Dedifferentiated amniotic fluid mesenchymal stem cell (primary cell): ENCODE data around the gene FEM1B.

Experiments used
- DNase-seq: peaks from one replicate; pipeline ENCODE4 v3.0.0-alpha.2; 2016; ENCODE audit errors: extremely low spot score

FEM1B gene

GRCh38 chr15:68285259-68285980 is 7.9 kb downstream of the FEM1B start:
- DNase-seq: no peak

DNA sequence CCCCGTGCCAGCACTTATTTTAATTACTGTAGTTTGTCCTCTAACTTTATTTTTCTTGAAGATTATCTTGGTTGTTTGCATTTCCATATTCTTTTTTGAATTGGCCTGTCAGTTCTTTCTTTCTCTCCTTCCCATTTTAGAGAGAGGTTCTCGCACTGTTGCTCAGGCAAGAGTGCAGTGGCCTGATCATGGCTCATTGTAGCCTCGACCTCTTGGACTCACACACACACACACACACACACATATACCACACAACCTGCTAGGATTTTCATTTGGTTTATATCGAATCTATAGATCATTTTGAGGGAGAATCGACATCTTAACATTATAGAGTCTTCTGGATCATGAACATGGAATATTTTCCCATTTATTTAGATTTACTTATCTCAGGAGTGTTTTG is 8.7 kb downstream of the FEM1B start:
- no peak for DNase-seq

DNA sequence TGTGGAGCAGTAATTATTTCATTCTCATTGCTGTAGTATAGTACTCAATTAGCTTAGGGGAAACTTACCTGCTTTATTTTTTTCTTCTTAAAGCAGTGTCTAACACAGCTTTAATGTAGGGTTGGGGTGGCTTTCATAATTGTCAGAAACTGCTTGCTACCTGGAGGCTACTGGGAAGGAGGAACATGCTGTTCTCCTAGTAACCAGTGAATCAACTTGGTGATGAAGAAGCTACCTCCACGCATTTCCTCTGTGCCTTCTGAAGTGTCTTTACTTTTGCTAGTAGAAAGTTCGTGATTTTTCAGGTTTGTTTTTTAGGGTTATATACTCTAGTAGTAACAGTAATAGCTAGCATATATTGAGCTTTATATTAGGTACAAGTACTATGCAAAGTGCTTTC is 11.5 kb downstream of the FEM1B start:
- DNase-seq: no peak

DNA sequence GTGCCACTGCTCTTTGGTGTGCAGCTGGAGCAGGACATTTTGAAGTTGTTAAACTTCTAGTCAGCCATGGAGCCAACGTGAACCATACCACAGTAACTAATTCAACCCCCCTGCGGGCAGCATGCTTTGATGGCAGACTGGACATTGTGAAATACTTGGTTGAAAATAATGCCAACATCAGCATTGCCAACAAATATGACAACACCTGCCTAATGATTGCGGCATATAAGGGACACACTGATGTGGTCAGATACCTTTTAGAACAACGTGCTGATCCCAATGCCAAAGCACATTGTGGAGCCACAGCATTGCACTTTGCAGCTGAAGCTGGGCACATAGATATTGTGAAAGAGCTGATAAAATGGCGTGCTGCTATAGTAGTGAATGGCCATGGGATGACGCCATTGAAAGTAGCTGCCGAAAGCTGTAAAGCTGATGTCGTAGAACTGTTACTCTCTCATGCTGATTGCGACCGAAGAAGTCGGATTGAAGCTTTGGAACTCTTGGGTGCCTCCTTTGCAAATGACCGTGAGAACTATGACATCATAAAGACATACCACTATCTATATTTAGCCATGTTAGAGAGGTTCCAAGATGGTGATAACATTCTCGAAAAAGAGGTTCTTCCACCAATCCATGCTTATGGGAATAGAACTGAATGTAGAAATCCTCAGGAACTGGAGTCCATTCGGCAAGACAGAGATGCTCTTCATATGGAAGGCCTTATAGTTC is 12.2 kb downstream of the FEM1B start:
- no peak for DNase-seq

DNA sequence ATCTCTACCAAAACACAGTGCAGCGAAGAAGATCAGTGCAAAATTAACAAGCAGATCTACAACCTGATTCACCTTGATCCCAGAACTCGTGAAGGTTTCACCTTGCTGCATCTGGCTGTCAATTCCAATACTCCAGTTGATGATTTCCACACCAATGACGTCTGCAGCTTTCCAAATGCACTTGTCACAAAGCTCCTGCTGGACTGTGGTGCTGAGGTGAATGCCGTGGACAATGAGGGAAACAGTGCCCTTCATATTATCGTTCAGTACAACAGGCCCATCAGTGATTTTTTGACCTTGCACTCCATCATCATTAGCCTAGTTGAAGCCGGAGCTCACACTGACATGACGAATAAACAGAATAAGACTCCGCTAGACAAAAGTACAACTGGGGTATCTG is 13.2 kb downstream of the FEM1B start:
- DNase-seq: no peak

- DNase-seq: no peak
Observed at GRCh38 chr15:68292157-68292781, 14.7 kb downstream of the FEM1B start.

GRCh38 chr15:68292967-68293366 is 15.4 kb downstream of the FEM1B start:
- DNase-seq: no peak

GRCh38 chr15:68295014-68295805 is 17.7 kb downstream of the FEM1B start:
- no peak for DNase-seq

DNA sequence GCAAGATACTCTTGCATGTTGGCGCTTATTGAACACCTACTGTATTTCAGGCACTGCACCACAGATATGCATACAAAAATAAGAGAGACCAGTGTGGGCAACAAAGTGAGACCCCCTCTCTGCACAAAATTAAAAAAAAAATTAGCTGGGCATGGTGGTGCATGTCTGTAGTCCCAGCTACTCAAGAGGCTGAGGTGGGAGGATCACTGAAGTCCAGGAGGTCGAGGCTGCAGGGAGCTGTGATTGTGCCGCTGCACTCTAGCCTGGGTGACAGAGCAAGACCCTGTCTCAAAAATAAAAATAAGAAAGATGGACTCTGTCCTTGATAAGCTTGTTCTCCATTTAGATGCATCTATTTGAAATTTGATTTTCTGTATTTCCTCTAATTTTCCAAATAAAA is 20.8 kb downstream of the FEM1B start:
- no peak for DNase-seq

GRCh38 chr15:68298882-68299381 is 21.4 kb downstream of the FEM1B start:
- DNase-seq: no peak

DNA sequence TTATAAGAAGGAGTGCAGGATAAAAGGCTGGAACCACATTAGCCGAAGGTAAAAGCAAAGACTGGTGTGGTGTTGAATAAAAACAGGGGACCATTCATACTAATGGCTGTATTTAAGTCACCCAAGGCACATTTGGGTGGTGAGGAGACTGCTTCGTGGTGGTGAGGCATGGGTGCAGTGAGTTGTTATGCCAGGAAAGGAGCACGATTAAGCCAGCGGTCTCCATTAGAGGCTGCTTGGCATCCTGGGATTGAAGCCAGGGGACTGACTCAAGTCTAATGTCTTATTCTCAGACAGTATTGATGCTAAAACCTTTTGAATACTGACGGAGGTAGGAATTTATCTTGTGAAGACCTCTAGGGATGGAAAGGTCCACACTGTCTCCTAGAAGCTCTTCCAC is 21.9 kb downstream of the FEM1B start:
- no peak for DNase-seq

- no peak for DNase-seq
Observed at GRCh38 chr15:68300115-68300940, 22.8 kb downstream of the FEM1B start.

DNA sequence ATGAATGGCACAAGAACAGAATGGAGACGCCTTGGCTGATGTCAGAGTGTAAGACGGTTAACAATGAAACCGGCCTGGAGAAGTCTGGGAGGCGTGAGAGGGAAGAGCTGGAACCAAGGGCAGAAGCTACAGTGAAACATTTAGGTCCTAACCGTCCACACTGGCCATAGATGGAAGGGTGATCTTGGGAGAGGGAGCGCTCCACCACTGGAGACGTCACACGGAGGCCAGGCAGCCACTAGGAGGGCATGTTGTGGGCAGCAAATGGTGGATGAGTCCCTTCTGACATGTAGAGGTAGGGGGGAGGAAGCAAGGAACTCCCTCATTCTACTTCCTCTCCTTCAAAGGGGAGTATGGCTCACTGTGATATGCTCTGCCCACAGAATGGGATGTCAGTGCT is 23.8 kb downstream of the FEM1B start:
- DNase-seq: no peak

DNA sequence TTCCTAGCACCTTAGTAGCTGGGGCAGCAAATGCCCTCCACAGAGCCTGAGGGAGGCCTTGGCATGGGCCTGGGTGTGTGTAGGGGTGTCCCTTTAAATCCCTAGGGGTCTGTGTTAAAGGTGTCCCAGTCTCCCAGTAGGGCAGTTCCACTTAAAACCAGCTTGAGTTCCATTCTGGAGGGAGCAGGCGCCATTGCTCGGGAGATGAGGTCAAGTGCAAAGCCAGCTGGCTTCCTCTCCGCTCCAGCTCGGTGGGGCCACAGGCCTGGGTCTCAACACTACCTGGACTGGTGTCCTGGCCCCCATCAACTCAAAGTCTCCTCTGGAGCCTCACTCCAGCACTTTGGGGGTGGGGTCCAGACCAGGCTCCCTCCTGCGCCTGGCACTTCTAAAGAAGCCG is 25.2 kb downstream of the FEM1B start:
- no peak for DNase-seq

DNA sequence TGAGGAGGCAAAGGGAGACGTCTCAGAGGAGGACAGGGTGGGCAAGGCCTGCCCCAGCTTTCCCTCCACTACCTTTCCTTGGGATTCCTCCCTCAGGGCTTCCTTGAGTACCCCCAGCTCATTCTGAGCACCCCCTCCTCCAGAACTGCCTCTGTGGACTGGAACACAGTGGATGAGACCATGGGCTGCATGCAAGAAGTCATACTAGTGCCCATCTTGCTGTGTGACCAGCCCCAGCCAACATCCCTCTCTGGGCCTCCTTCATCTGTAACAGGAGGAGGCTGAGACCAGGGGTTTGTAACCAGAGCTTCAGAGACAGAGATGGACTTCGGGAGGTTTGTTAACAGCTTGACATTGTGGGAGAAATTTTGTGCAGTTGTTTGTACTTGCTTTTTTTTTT is 25.6 kb downstream of the FEM1B start:
- DNase-seq: no peak

DNA sequence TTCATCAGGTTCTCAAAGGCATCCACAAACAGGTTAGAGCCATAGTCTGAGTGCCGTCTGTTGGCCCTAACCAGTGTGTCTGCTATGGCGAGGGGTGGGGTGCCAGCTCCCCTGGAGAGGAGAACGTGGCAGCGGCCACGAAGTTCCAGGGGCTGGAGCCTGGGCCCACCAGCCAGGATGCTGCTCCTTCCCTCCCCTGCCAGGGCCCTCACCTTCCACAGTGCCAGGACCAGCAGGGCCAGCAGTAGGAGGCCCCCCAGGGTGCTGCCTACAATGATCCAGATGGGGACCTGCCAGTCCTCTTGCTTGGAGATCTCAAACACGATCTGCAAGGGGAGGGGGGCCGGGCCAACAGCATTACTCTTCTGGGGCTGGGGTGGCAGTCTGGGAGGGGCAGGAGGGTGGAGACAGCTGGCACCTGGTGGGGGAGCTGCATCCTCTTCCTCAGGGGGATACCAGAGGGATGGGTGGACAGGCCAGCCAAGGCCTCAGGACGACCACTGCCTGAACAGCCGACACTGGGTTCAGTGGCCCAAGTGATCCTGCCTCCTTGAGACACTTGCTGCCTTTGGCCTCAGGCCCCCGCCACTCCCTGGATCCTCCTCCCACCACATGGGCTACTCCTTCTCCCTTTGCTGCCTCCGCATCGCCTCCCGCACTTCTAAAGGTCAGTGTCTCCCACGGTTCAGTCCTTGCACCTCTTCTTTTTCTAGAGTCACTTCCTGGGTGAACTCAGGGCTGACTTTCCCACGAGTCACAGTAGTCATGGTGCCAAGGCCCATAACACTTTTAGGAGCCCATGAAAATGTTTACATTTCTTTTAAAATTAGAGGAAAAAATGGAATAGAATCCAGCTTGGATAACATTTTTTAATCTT is 26.3 kb downstream of the FEM1B start:
- no peak for DNase-seq

DNA sequence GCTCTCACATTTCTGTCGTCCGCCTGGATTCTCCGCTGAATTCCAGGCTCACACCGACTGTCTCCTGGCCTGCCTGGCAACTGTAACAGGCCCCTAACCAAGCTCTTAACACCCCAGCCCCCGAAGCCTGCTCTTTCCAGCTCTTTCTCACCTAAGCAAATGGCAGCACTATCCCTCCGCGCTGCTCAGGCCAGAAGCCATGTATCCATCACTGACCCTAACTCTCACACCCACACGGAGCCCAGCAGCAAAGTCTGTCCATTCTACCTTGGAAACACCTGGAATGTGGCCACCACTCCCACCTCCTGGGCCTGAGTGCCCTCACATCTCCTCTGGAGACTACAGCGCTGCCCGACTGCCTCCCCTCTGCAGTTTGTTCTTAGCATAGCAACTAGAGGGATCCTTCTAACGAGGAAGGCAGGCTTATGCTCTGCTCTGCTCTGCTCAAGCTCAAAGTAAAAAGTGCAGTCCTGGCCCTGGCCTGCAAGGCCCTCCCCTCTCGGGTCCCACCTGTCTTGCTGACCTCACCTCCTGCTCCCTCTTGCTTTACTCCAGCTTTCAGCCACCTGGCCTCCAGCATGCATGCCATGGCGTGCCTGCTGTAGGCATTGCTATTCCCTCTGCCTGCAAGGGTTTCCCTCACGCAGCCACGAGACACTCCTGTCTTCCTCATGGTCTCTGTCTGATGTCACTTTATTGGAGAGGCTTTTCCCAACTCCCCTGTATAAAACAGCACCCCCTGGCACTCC is 27.2 kb downstream of the FEM1B start:
- DNase-seq: no peak

DNA sequence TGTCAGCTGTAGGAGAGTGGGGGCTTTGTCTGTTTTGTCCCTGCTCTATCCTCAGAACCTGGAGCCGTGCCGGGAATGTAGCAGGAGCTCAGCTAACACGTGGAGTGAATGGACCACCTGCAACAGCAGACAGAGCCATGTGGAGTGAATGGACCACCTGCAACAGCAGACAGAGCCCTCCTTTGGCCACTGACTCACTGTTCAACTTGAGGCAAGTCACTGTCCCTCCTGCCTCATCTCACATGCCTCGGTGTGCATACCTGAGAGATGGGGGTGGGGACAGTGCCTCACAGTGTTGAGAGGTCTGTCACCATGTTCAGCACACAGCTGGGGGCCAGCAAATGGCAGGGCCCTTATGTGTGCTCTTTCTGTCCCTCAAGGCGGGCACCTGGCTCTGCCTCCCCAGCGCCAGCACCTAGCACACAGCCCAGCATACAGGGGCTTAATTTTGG is 27.9 kb downstream of the FEM1B start:
- DNase-seq: no peak
